ENCODE results near the gene HTR1D.

The HTR1D gene

GRCh38 chr1:23187637-23188036 is 29.7 kb downstream of the HTR1D start:
- no peak for DNase-seq (ENCODE audit: insufficient read length, low spot score)
- FAIRE-seq: no peak

- DNase-seq (ENCODE audit: insufficient read length, low spot score): no peak
These were observed 31.9 kb downstream of the HTR1D start for GRCh38 chr1:23185381-23185780.

GRCh38 chr1:23184212-23184934 is 32.9 kb downstream of the HTR1D start:
- no peak for FAIRE-seq
- no peak for DNase-seq (ENCODE audit: insufficient read length, low spot score)

More at GRCh38 chr1:23185381-23185780, 31.9 kb downstream of the HTR1D start:
- FAIRE-seq: no peak

GRCh38 chr1:23179862-23180261 is 37.4 kb downstream of the HTR1D start:
- DNase-seq (ENCODE audit: insufficient read length, low spot score): no peak
- no peak for FAIRE-seq

GRCh38 chr1:23178950-23179349 is 38.4 kb downstream of the HTR1D start:
- no peak for FAIRE-seq
- DNase-seq (ENCODE audit: insufficient read length, low spot score): no peak

- DNase-seq (ENCODE audit: insufficient read length, low spot score): no peak
- no peak for FAIRE-seq
These were observed 38.9 kb downstream of the HTR1D start for GRCh38 chr1:23178414-23178813.

- DNase-seq (ENCODE audit: insufficient read length, low spot score): no peak
- FAIRE-seq: no peak
These were observed 39.6 kb downstream of the HTR1D start for GRCh38 chr1:23177438-23178380.

GRCh38 chr1:23177031-23177430 is 40.3 kb downstream of the HTR1D start:
- no peak for FAIRE-seq
- DNase-seq (ENCODE audit: insufficient read length, low spot score): no peak

- FAIRE-seq: no peak
- DNase-seq (ENCODE audit: insufficient read length, low spot score): no peak
These were observed 42.7 kb downstream of the HTR1D start for GRCh38 chr1:23174426-23175110.

GRCh38 chr1:23171181-23171755 is 46.0 kb downstream of the HTR1D start:
- FAIRE-seq (no peak), DNase-seq (ENCODE audit: insufficient read length, low spot score) (no peak)

- no peak for DNase-seq (ENCODE audit: insufficient read length, low spot score)
- no peak for FAIRE-seq
These were observed 47.5 kb downstream of the HTR1D start for GRCh38 chr1:23169727-23170335.

GRCh38 chr1:23169195-23169575 is 48.1 kb downstream of the HTR1D start:
- no peak for FAIRE-seq

GRCh38 chr1:23168445-23169194 is 48.7 kb downstream of the HTR1D start, which contains the start of gene LUZP1:
Gene LUZP1, minus strand, starts transcription at chr1:23168856.
- FAIRE-seq: no peak
- peak; percentile 73 for DNase-seq (ENCODE audit: insufficient read length, low spot score)

More at GRCh38 chr1:23169195-23169575, 48.1 kb downstream of the HTR1D start:
- no peak for DNase-seq (ENCODE audit: insufficient read length, low spot score)

- DNase-seq (ENCODE audit: insufficient read length, low spot score) (no peak), FAIRE-seq (no peak)
These were observed 49.2 kb downstream of the HTR1D start for GRCh38 chr1:23168079-23168444.

GRCh38 chr1:23167353-23168078 is 49.8 kb downstream of the HTR1D start:
- DNase-seq (ENCODE audit: insufficient read length, low spot score) (no peak), FAIRE-seq (no peak)

- FAIRE-seq: no peak
- no peak for DNase-seq (ENCODE audit: insufficient read length, low spot score)
These were observed 50.4 kb downstream of the HTR1D start for GRCh38 chr1:23166854-23167253.

- DNase-seq (ENCODE audit: insufficient read length, low spot score) (no peak), FAIRE-seq (no peak)
These were observed 53.9 kb downstream of the HTR1D start for GRCh38 chr1:23163395-23163794.

GRCh38 chr1:23159963-23160877 is 57.1 kb downstream of the HTR1D start:
- DNase-seq (ENCODE audit: insufficient read length, low spot score): no peak
- no peak for FAIRE-seq
